GM18873 (cell line): ENCODE data around the gene HOXB2.
"Not testable (repeated sequence)": the region's sequence is repeated elsewhere in the genome, so short reads cannot be mapped to it uniquely, and the experiment has no call there.

Source experiments
- ATAC-seq: cut with Tn5 transposase; IDR thresholded peaks from one replicate; pipeline ENCODE4 v1.9.1; 2021; ENCODE audit warnings: mild to moderate bottlenecking, moderate library complexity, moderate number of reproducible peaks; ENCODE audit not compliant: unreplicated experiment, low FRiP score

The HOXB2 gene

DNA sequence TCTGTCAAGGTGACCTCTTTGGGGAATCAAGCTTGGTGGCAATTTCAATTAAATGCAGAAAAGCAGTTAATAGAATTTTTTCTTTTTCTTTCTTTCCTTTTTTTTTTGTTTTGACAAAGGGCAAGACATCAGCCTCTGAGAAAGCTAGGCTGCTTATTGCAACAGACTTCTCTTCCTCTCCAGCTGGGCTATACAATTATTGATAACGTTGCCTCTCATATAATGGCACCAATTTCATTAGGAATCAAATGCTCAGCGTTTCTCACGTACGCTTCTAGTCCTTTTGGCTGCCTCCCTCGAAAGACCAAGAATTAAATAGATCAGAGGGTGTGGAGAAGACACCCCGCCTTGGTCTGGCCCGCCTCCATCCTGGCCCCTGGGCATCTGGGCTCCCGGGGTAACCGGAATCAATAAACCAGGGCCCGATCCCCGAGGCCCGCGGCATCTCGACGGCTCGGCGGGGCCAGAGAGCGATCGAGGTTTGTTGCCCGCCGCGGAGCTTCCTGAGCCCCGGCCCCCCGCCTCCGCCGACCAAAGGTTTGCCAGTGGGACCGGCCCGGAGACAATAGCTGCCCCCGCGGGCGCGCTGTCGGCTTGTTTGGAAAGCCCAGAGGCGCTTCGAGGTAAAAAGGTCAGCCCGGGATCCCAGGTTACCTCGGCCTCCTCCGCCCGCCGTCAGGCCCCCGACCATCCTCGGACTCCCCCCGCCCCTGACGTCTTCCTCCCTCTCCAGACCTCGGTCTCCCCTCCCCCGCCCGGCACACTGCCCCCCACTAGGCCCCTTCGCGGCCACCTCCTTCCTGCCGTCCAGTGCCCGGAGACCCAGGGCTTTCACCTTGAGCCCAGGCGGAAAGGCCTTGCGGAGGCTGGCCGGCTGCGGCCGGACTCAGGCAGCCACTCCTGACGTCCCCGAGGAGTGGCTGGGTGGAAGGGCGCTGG, 18.0 kb downstream of the HOXB2 start:
- ATAC-seq, result no peak

DNA sequence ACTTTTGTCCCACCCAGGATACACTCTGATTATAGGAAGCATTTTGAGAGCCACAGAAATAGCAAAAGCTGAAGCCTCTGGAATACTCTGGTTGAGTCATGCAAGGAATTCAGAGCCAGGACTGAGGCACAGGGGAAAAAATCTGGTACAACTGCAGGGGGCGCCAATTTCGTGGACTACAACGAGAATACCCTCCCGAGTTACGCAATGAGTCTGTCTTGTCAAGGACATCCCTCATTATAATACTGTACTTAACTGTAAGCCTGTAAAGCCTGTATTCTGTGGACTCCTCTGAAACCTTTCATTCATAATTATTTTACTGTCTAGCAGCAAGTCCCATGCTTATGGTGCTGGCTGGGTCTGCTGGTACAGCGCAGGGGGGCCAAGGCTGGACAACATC, 21.9 kb downstream of the HOXB2 start:
- no peak for ATAC-seq

DNA sequence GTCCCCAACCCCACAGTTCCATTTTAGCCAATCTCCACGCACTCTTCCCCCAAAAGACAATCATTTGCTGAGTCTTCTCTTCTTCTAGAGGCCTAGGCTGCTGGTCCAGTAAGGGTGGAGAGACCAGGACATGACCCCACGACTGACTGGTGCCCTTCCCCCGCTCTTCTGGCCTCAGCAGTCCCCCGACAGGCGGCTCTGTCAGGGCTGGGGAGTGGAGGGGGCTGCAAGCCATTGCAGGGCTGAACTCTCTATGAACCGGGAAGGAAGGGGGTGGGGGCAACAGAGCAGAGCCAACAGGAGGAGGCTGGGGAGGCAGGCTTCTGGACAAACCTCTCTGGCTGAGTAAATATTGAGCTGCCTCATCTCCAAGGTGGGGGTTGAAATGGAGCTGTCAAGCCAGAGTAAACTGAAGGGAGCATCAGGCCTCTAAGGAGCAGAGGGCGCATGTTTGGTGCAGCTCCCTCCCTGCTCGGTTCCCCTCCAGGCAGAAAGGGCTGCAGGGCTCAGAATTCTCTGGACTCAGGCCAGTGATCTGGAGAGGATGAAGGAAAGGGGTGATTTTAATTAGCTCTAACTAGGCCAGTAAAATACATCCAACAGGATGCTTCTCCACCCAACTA, 22.8 kb downstream of the HOXB2 start:
- no peak for ATAC-seq

DNA sequence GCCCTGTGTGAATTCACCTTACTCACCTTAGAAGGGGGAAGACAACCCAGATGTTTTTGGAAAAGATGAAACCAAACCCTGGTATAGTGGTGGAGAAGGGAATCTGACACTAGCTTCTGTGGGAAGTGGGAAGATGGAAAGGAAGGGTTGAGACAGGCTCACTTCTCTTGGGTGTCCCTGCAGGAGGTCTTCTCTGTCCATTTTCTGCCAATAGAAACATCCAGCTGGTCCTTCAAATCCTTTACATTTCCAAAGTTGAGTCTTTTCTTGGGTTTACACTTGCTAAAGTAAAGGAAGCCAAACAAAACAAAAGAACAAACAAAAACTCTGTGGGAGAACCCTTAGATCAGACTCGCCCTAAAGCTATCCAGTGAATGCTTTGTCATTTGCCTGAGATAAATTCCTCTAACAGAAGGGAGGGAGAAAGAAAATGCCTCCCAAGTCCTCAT, 24.3 kb downstream of the HOXB2 start:
- ATAC-seq, result no peak

DNA sequence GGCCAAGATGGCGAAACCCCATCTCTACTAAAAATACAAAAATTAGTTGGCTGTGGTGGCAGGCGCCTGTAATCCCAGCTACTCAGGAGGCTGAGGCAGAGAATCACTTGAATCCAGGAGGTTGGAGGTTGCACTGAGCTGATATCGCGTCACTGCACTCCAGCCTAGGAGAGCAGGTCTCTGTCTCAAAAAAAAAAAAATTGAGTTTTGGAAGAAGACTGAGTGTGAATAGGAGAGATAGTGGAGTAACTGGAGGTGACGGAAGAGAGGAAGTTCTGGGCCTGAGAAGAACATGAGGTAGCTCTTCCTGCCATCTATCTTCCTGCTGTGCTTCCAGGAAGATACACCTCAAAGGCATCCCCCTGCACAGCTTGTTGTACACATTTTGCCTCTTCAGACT, 25.5 kb downstream of the HOXB2 start:
- no peak for ATAC-seq

DNA sequence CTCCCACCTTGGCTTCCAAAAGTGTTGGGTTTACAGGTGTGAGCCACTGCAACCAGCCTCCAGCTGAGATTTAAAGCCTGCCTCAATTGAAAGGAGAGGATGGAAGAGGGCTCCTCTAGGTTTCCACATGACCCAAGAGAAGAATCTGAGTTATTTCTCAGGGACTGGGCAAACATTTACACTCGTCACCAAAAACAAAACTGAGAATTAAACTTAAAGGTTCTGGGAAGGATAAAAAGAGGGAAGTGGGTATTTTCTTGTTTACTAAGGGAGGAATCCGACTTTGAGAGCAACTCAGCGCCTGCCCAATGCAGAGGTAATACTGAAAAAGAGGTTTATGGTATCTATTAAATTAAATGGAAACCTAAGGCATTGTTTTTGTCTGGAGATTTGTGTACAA, 27.4 kb downstream of the HOXB2 start:
- ATAC-seq, result no peak

DNA sequence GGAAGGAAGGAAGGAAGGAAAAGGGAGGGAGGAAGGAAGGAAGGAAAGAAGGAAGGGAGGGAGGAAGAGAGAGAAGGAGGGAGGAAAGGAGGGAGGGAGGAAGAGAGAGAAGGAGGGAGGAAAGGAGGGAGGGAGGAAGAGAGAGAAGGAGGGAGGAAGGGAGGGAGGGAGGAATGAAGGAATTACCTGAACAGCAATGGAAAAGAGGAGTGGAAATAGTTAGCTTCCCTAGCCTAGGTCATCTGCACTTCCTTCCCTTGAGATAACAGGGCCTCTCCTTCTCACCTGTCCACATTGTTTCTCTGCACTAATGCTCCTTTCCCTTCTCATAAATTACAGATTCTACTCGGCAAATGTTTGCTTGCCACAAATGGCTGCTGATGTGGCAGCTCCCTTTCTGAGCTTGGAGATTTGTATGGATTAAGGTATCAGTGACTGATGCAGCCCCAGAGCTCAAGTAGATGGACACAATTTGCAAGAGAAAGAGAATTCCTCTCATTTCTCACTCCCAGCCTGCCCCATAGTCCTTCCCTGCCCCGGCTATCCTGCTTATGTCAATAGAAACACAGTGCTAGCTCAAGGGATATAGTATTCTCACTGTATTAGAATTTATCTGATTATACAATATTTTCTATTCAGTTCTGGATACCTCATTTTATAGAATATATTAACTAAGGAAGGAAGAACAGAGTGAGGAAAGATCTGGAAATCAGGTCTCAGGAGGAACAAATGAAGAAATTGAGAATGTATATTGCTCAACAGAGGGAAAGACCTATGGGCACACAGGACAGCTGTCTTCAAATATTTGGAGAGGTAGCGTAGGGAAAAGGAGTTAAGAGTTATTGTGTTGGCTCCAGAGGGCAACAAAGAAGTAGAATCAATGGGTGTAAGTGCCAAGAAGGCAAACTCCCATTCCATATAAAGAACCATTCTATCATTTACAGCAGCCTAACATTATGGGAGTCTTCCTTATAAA, 28.7 kb downstream of the HOXB2 start:
- no peak for ATAC-seq

DNA sequence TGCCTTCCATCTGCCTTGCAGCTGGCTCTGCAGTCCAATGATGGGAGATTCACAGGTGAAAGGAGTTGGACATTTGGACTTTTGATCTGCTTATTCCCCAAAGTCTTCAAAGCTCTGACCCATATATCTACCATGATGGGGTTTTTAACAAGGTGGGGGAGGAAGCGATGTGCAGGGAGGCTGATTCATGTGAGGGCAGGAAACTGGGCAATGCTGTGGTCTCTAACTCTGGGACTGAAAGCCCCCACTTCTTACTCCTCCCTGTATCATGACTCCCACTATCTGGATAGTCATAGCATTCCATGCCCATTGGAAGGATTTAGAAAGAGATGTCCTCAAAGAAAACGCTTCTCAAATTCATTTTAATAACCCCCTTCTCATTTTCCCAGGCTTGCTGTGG, 30.4 kb downstream of the HOXB2 start:
- ATAC-seq, result no peak

DNA sequence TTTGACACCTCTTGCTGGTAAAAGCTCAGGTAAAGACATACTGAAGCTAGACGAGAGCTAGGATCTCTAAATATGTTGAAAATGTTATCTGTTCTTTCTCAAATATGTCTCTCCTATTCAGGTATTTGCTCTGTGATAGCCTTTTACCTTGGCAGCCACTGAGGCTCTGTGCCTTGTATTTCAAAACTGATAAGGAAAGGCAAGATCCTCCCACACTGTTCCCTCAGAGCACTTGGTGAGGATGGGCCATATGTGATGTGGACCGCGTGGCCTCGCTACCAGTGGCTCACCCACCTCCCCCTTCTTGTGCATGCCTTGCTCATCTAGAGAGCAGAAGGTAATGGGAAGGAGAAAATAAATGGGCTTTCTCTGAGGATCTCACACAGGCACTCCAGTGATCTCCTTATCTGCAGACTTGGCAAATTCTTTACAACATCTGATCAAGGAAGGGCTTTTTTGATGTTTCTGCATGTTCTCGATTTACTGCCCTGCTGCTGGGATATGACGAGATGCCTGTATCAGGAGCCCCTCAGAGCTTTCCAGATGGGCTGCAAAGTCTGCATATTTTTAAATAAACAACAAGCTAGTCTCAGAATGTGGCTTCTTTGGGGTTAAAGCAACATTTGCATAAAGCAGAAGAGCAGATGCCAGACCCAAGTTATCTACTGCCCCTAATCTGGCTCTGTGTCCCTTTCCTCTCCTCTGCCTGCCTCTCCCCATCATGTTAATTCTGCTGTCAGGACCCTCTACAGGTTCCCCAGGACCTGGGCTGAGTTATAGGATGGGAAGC, 31.0 kb downstream of the HOXB2 start:
- ATAC-seq, result no peak

DNA sequence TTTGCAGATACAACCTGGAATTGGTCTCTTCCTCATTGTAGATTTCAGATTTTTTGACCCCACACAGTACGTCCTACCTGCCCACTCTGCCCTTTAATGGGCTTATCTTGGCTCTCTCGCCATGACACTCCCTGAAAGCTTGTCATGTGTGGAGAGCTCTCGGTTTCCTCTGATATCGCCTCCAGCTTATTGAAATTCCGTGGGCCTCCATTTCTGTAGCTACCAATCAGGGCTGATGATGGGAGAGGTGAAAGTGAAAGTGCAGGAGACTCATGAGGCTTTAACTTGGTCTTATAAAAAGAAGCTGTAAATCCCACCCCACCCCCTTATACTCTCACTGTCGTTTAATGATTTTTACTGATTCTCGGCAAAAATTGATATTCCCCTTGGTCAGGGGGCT, 31.8 kb downstream of the HOXB2 start:
- no peak for ATAC-seq

DNA sequence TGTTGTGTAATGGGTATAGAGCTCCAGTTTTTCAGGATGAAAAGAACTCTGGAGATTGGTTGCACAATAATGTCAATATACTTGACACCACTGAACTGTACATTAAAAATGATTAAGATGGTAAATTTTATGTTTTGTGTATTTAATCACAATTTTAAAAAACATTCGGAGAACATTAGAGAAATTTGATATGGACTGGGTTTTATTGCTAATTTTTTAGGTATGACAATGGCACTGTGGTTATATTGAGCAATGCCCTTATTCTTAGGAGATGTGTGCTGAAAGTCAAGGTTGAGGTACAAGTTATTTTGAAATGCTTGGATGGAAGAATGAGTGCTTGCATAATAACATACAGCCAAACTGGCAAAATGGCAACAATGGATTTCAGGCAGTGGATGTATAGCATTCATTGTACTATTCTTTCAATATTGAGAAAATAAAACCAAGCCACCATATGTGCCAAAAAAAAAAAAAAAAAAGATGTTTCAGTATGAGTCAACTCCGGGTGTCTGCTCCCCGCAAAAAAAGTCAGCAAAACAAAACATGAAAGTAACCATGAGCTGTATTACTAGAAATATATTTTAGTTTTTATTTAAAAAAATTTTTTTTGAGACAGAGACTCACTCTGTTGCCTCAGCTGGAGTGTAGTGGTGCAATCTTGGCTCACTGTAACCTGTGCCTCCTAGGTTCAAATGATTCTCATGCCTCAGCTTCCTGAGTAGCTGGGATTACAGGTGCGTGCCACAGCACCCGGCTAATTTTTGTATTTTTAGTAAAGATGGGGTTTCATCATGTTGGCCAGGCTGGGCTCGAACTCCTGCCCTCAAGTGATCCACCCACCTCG, 33.9 kb downstream of the HOXB2 start:
- no peak for ATAC-seq

DNA sequence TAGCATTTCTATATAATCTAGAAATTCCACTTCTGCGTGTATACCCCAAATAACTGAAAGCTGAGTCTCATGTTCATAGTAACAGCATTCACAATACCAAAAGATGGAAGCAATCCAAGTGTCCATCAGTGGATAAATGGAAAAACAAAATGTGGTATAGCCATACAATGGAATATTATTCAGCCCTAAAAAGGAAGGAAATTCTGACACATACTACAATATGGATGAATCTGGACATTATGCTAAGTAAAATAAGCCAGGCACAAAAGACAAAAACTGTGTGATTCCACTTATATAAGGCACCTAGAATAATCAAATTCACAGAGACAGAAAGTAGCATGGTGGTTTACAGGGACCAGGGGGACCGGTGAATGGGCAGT, 34.5 kb downstream of the HOXB2 start:
- ATAC-seq, result no peak

DNA sequence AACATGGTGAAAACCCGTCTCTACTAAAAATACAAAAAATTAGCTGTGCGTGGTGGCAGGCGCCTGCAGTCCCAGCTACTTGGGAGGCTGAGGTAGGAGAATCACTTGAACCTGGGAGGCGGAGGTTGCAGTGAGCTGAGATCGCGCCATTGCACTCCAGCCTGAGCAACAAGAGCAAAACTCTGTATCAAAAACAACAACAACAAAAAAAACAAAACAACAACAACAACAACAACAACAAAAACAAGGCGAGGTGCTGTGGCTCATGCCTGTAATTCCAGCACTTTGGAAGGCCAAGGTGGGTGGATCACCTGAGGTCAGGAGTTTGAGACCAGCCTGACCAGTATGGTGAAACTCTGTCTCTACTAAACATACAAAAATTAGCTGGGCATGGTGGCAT, 35.2 kb downstream of the HOXB2 start:
- not testable (repeated sequence) for ATAC-seq

DNA sequence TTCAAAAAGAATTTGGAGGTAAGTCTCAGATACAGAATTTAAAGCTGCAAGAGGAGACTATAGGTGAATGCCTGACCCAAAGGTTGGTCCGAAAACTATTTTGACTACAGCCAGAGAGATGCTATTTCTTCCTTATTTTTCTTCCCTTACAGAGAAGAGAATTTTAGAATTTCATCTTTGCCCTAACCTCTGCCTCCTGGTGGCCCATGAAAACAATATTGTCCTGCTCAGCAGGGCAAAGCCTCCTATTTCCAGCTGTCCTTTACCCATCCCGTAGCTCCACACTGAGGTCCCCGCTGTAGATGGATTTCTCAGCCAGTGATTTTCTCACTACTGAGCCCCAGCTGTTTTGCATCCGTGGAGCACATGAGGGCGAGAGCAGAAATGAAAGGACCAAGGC, 38.7 kb downstream of the HOXB2 start:
- ATAC-seq, result no peak

DNA sequence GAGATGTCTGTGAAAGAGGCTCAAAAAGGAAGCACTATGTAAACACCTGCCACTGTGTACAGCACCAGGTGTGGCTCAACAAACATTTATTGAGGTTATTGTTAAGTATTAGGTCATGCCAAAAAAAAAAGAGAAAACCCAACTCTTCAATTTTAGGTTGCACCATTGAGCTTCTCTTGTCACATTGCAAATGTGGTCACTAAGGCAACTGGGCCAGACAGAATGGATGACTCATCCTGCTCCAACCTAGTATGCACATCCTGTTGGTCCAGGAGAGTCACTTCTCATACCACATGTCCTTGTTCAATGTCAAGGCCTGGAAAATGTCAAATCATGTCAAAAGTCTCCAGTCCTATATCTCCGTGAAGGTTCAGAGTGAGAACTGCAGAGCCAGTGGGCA, 39.1 kb downstream of the HOXB2 start:
- ATAC-seq, result no peak

DNA sequence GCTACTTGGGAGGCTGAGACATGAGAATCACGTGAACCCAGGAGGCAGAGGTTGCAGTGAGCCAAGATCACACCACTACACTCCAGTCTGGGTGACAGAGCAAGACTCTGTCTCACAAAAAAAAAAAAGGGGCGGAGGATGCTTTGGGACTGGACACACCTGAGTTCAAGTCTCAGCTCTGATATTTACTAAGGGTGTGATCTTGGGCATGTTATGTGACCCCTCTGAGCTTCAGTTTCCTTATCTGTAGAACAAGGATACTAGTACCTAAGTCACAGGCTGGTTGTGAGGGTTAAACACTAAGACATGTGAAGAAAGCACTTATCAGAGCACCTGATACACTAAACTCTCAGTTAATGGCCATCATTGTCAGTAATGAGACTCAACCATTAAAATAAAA, 40.0 kb downstream of the HOXB2 start:
- no peak for ATAC-seq

DNA sequence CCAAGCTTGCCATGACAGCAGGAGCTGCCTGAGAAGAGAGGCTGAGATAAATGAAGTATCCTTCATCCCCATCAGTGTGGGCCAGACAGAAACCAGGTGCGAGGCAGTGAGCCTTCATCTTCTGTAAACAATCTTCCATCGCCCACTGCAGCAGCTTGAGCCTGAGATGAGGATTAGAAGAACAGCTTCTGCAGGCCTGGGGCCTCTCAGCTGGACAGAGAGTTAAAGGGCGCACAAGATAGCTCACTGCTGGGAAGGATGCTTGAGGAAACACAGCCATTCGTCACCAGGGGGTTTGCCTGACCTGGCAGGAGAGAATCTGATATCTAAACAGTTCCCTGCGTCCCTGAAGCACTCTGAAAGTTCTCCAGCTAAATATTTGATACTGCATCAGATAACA, 41.2 kb downstream of the HOXB2 start:
- ATAC-seq, result no peak

DNA sequence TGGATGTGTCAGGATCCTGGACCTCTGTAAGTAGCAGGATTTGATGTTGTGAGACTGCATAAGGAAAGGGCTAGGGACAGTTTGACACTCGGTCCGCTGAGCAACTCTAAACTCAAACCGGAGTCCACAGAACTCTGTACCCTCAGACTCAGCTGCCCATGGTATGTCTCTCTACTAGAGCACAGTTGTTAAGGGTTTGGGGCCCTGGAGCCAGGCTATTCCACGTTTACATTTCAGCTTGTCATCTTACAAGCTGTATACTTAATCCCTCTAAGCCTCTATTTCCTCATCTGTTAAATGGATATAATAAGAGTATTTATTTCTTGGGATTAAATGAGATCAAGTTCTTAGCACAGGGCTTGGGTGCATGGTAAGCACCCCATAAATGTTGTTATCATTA, 42.0 kb downstream of the HOXB2 start:
- no peak for ATAC-seq

DNA sequence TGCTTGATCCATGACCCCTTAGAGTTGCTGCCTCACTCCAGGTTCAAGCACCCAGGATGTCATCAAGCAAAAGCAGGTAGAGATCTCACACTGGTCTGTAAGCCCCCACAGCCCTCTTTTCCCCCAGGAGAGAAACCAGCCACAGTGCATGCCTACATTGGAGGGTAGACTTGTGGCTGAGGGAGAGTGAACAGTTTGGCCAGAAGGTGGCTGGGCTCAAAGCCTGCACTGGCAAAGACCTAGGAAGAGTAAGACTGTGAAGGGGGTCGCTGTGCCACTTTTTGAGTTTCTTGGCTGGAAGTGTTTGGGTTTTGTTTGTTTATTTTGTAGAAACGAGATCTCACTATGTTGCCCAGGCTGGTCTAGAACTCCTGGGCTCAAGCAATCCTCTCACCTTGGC, 42.6 kb downstream of the HOXB2 start:
- no peak for ATAC-seq
